ENCODE results near the gene PCDHGB1.
"Not testable (repeated sequence)": the region's sequence is repeated elsewhere in the genome, so short reads cannot be mapped to it uniquely, and the experiment has no call there.

Gene PCDHGB1

GRCh38 chr5:141313711-141314110 lies 36.2 kb upstream of the PCDHGB1 start:
- Histone ChIP-seq H3K27ac (replicated peaks) (no peak overlapping the region), H3K27me3 (ENCODE audit: insufficient read depth, poor library complexity, severe bottlenecking) (no peaks in the 10 kb centered on the region), H3K4me3 (replicated peaks; ENCODE audit: insufficient read depth, low read length) (no peak overlapping the region)
- peak; percentile 85 for TF ChIP-seq SPI1 (IDR thresholded peaks at IDR 0.05; ENCODE audit: borderline replicate concordance, low read depth)
- no peak for TF ChIP-seq CTCF (IDR thresholded peaks at IDR 0.05; ENCODE audit: insufficient read depth, low read length)
- TF ChIP-seq POLR2AphosphoS5 (IDR thresholded peaks at IDR 0.05; ENCODE audit: low read depth): no peak
- TF ChIP-seq GABPA (IDR thresholded peaks at IDR 0.05; ENCODE audit: low read depth): no peak
- DNase-seq (ENCODE audit: low read depth in 1 of 2, low spot score in 1 of 2): no peak

- DNase-seq (ENCODE audit: low read depth in 1 of 2, low spot score in 1 of 2); H3K27ac ChIP-seq (replicated peaks); H3K4me3 ChIP-seq (replicated peaks; ENCODE audit: insufficient read depth, low read length); H3K27me3 ChIP-seq (ENCODE audit: insufficient read depth, poor library complexity, severe bottlenecking): not testable (repeated sequence)
These were observed 32.9 kb upstream of the PCDHGB1 start for GRCh38 chr5:141316963-141317362.

- no peak for DNase-seq (ENCODE audit: low read depth in 1 of 2, low spot score in 1 of 2)
- Histone ChIP-seq H3K27me3 (ENCODE audit: insufficient read depth, poor library complexity, severe bottlenecking) (no peaks in the 10 kb centered on the region), H3K27ac (replicated peaks) (no peak overlapping the region), H3K4me3 (replicated peaks; ENCODE audit: insufficient read depth, low read length) (no peak overlapping the region)
- TF ChIP-seq CTCF (IDR thresholded peaks at IDR 0.05; ENCODE audit: insufficient read depth, low read length): no peak
- no peak for TF ChIP-seq GABPA (IDR thresholded peaks at IDR 0.05; ENCODE audit: low read depth)
- TF ChIP-seq POLR2AphosphoS5 (IDR thresholded peaks at IDR 0.05; ENCODE audit: low read depth): no peak
- no peak for TF ChIP-seq SPI1 (IDR thresholded peaks at IDR 0.05; ENCODE audit: borderline replicate concordance, low read depth)
- TF ChIP-seq REST (IDR thresholded peaks at IDR 0.05; ENCODE audit: insufficient replicate concordance, low read depth): no peak
These were observed 30.7 kb upstream of the PCDHGB1 start for GRCh38 chr5:141319202-141319601.

GRCh38 chr5:141319699-141320098 lies 30.2 kb upstream of the PCDHGB1 start:
- Histone ChIP-seq H3K27ac (replicated peaks) (peak overlapping the region; percentile 84; the same call in 1 of the 2 replicates), H3K27me3 (ENCODE audit: insufficient read depth, poor library complexity, severe bottlenecking) (no peaks in the 10 kb centered on the region), H3K4me3 (replicated peaks; ENCODE audit: insufficient read depth, low read length) (peak overlapping the region; percentile 47)
- TF ChIP-seq POLR2AphosphoS5 (IDR thresholded peaks at IDR 0.05; ENCODE audit: low read depth) (no peak), GABPA (IDR thresholded peaks at IDR 0.05; ENCODE audit: low read depth) (no peak), SPI1 (IDR thresholded peaks at IDR 0.05; ENCODE audit: borderline replicate concordance, low read depth) (no peak), REST (IDR thresholded peaks at IDR 0.05; ENCODE audit: insufficient replicate concordance, low read depth) (no peak), CTCF (IDR thresholded peaks at IDR 0.05; ENCODE audit: insufficient read depth, low read length) (no peak)
- no peak for DNase-seq (ENCODE audit: low read depth in 1 of 2, low spot score in 1 of 2)
